Neural progenitor cell (in vitro differentiated cells): Measurements from ENCODE around the gene WWTR1. TPM values are rescaled to one million over a fixed set of nuclear protein-coding genes. Genes with fewer than 3 reads are reported as not detected.

Experiments
- DNase-seq: peaks from one replicate; pipeline ENCODE4 v3.0.0-alpha.2; 2016; ENCODE audit warnings: low spot score
- H2AFZ ChIP-seq: fragments of 200-600 bp; sonication (generic); replicated peaks from 2 replicates; pipeline ENCODE4 v1.6.1; 2016; ENCODE audit warnings: antibody characterized with exemption
- H3F3A ChIP-seq: fragments of 200-600 bp; sonication (generic); 2 replicates; pipeline ENCODE4 v1.6.1; 2016; ENCODE audit warnings: antibody characterized with exemption, low read depth
- H3K27ac ChIP-seq: fragments of 200-600 bp; sonication (generic); 2 replicates; pipeline ENCODE4 v1.5.1; 2016; ENCODE audit warnings: mild to moderate bottlenecking
- H3K27me3 ChIP-seq: fragments of 200-600 bp; sonication (generic); 2 replicates; pipeline ENCODE4 v1.6.1; 2016; ENCODE audit warnings: mild to moderate bottlenecking, moderate library complexity
- H3K36me3 ChIP-seq: fragments of 200-600 bp; sonication (generic); 2 replicates; pipeline ENCODE4 v1.5.1; 2016
- H3K4me1 ChIP-seq: fragments of 200-600 bp; sonication (generic); 2 replicates; pipeline ENCODE4 v1.6.1; 2016; ENCODE audit warnings: mixed run types
- H3K4me2 ChIP-seq: fragments of 200-600 bp; sonication (generic); 2 replicates; pipeline ENCODE4 v1.6.1; 2016
- H3K4me3 ChIP-seq: fragments of 200-600 bp; sonication (generic); 2 replicates; pipeline ENCODE4 v1.5.1; 2016
- H3K79me2 ChIP-seq: fragments of 200-600 bp; sonication (generic); 2 replicates; pipeline ENCODE4 v1.6.1; 2016; ENCODE audit warnings: low read depth
- H3K9ac ChIP-seq: fragments of 200-600 bp; sonication (generic); 2 replicates; pipeline ENCODE4 v1.6.1; 2016
- H3K9me3 ChIP-seq: fragments of 200-600 bp; sonication (generic); 2 replicates; pipeline ENCODE4 v1.5.1; 2016; ENCODE audit warnings: low read depth
- H4K20me1 ChIP-seq: fragments of 200-600 bp; sonication (generic); 2 replicates; pipeline ENCODE4 v1.6.1; 2016; ENCODE audit warnings: low read depth
- H3K27ac Mint-ChIP-seq: 3 replicates; pipeline ENCODE4 v1.8.0; 2021; ENCODE audit warnings: mixed read lengths
- H3K27me3 Mint-ChIP-seq: 2 replicates; pipeline ENCODE4 v1.8.0; 2022; ENCODE audit warnings: low read depth, mild to moderate bottlenecking, inconsistent platforms, moderate library complexity, mixed read lengths; ENCODE audit not compliant: insufficient read depth
- H3K36me3 Mint-ChIP-seq: 3 replicates; pipeline ENCODE4 v1.8.0; 2021; ENCODE audit warnings: mixed read lengths
- H3K4me1 Mint-ChIP-seq: 3 replicates; pipeline ENCODE4 v1.8.0; 2021; ENCODE audit warnings: mixed read lengths
- H3K4me3 Mint-ChIP-seq: 3 replicates; pipeline ENCODE4 v1.8.0; 2021; ENCODE audit warnings: mild to moderate bottlenecking, moderate library complexity, mixed read lengths
- H3K9me3 Mint-ChIP-seq: 3 replicates; pipeline ENCODE4 v1.8.0; 2020; ENCODE audit warnings: mixed read lengths
- EZH2 ChIP-seq: fragments of 200-600 bp; sonication (generic); IDR thresholded peaks from 2 replicates; pipeline ENCODE4 v1.6.1; 2017; ENCODE audit warnings: antibody characterized with exemption, mild to moderate bottlenecking, moderate library complexity
- EZH2phosphoT487 ChIP-seq: fragments of 200-600 bp; sonication (generic); IDR thresholded peaks from 2 replicates; pipeline ENCODE4 v1.6.1; 2017; ENCODE audit warnings: antibody characterized with exemption
- total RNA-seq: library from RNA; depleted of rRNA; stranded (reverse); fragments of >200 nt; gene quantifications from 2 replicates; pipeline ENCODE4 v1.2.3, GENCODE V29; 2015; ENCODE audit warnings: low replicate concordance
- TF ChIP-seq, protein P1 (sequence below): fragments of 200-600 bp; sonication (generic); IDR thresholded peaks from 2 replicates; pipeline ENCODE4 v1.5.1; 2017; ENCODE audit warnings: antibody characterized with exemption, mild to moderate bottlenecking

Gene WWTR1
- total RNA-seq, 1 donor from 2014 or later, result 13.9 TPM

DNA sequence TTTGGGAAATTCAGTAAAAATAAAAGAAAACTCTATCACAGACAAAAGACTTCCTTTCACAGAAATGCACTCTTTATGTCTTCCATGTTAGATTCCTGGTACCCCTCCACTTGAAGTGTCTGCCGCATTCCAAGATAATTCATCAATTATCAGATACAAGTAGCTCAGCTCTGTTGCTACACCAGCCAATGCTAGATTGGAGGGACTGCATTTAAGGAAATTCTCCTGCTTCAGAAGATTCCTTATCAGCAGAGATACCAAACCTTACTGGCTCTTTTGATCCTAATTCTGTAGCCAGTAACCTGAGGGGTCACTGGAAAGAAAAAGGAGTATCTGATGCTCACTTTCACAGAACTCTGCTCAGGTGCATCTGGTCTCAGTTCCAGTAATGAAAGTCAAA lies 119.5 kb downstream of the WWTR1 start:
- Mint-ChIP-seq H3K4me3 (no peak overlapping the region), H3K9me3 (no peaks in the 10 kb centered on the region), H3K27me3 (no peaks in the 10 kb centered on the region), H3K4me1 (peaks cover 67% of the 10 kb centered on the region), H3K36me3 (peaks cover 16% of the 10 kb centered on the region), H3K27ac (no peak overlapping the region)
- Histone ChIP-seq H3K4me1 (peaks cover 34% of the 10 kb centered on the region), H3K79me2 (no peaks in the 10 kb centered on the region), H2AFZ (no peak overlapping the region), H4K20me1 (no peaks in the 10 kb centered on the region), H3K27ac (no peak overlapping the region), H3K9ac (no peak overlapping the region), H3F3A (peaks cover 16% of the 10 kb centered on the region), H3K4me2 (no peak overlapping the region), H3K4me3 (no peak overlapping the region), H3K36me3 (no peaks in the 10 kb centered on the region), H3K27me3 (no peaks in the 10 kb centered on the region), H3K9me3 (no peaks in the 10 kb centered on the region)
- TF ChIP-seq, protein P1, sequence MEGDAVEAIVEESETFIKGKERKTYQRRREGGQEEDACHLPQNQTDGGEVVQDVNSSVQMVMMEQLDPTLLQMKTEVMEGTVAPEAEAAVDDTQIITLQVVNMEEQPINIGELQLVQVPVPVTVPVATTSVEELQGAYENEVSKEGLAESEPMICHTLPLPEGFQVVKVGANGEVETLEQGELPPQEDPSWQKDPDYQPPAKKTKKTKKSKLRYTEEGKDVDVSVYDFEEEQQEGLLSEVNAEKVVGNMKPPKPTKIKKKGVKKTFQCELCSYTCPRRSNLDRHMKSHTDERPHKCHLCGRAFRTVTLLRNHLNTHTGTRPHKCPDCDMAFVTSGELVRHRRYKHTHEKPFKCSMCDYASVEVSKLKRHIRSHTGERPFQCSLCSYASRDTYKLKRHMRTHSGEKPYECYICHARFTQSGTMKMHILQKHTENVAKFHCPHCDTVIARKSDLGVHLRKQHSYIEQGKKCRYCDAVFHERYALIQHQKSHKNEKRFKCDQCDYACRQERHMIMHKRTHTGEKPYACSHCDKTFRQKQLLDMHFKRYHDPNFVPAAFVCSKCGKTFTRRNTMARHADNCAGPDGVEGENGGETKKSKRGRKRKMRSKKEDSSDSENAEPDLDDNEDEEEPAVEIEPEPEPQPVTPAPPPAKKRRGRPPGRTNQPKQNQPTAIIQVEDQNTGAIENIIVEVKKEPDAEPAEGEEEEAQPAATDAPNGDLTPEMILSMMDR, result no peak
- TF ChIP-seq EZH2phosphoT487, result no peak
- TF ChIP-seq EZH2, result no peak
- no peak for DNase-seq

DNA sequence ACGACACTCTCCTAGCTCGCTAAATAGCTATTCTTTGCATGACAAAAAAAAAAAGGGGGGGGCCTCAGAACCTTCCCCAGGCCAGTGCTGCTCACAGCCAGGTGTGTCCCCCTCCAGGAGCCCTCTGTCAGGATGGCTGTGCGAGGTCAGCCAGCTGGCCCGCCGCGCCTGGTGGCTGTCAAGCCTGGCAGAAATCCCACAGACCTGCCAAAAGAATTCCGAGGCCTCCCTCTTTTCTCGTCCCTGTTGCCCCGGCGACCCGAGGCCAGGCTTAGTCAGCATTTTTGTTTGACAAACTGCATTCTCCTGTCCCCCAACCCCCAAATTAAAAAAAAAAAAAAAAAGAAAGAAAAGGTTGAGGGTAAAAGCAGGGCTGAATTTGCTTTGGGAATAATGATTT lies 121.4 kb downstream of the WWTR1 start:
- peak overlapping the region; percentile 64 for H3K4me2 ChIP-seq
- peaks cover 28% of the 10 kb centered on the region for H3K4me1 ChIP-seq
- no peak overlapping the region for H3K9ac ChIP-seq
- Mint-ChIP-seq H3K27ac (peak overlapping the region; percentile 86), H3K9me3 (no peaks in the 10 kb centered on the region), H3K4me1 (peaks cover 78% of the 10 kb centered on the region), H3K36me3 (peaks cover 3% of the 10 kb centered on the region), H3K27me3 (no peaks in the 10 kb centered on the region), H3K4me3 (peak overlapping the region; percentile 71)
- no peak overlapping the region for H3K27ac ChIP-seq
- no peaks in the 10 kb centered on the region for H4K20me1 ChIP-seq
- no peak for TF ChIP-seq EZH2
- TF ChIP-seq EZH2phosphoT487, result no peak
- TF ChIP-seq, protein P1, result no peak
- H3K27me3 ChIP-seq, result no peaks in the 10 kb centered on the region
- H3K79me2 ChIP-seq, result no peaks in the 10 kb centered on the region
- H3K4me3 ChIP-seq, result peak overlapping the region; percentile 9
- no peaks in the 10 kb centered on the region for H3K36me3 ChIP-seq
- H3K9me3 ChIP-seq, result no peaks in the 10 kb centered on the region
- no peak overlapping the region for H2AFZ ChIP-seq
- peaks cover 16% of the 10 kb centered on the region for H3F3A ChIP-seq
- DNase-seq, result peak; percentile 81

DNA sequence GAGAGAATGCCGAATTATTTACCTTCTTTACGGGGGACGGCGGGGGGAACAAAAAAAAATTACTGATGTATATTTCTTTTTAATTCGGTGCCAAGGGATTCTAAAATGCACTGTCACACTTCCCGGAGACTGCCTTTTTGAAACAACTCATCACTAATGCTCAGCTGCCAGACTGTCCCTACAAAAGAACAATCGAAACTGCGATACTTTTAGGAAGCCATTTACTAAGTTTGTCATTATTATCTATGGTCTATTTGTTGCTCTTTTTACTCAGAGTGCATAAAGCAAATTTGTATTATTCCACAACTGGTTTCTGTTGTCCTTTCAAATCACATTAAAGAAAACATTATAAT lies 122.5 kb downstream of the WWTR1 start:
- Histone ChIP-seq H3K27ac (no peak overlapping the region), H3K4me1 (peaks cover 28% of the 10 kb centered on the region), H3K9me3 (no peaks in the 10 kb centered on the region), H2AFZ (no peak overlapping the region), H3F3A (peaks cover 16% of the 10 kb centered on the region), H3K9ac (no peak overlapping the region), H3K36me3 (no peaks in the 10 kb centered on the region), H3K79me2 (no peaks in the 10 kb centered on the region), H4K20me1 (no peaks in the 10 kb centered on the region), H3K27me3 (no peaks in the 10 kb centered on the region), H3K4me3 (no peak overlapping the region), H3K4me2 (peak overlapping the region; percentile 12)
- Mint-ChIP-seq H3K4me3 (no peak overlapping the region), H3K27ac (peak overlapping the region; percentile 29), H3K36me3 (no peaks in the 10 kb centered on the region), H3K9me3 (no peaks in the 10 kb centered on the region), H3K27me3 (no peaks in the 10 kb centered on the region), H3K4me1 (peaks cover 75% of the 10 kb centered on the region)
- TF ChIP-seq, protein P1, result no peak
- TF ChIP-seq EZH2 (no peak), EZH2phosphoT487 (no peak)
- no peak for DNase-seq
